Measurements from ENCODE around the gene CAPRIN2.
A peak's percentile ranks its signal among the peaks of the same experiment; 100 is the strongest.

The CAPRIN2 gene

DNA sequence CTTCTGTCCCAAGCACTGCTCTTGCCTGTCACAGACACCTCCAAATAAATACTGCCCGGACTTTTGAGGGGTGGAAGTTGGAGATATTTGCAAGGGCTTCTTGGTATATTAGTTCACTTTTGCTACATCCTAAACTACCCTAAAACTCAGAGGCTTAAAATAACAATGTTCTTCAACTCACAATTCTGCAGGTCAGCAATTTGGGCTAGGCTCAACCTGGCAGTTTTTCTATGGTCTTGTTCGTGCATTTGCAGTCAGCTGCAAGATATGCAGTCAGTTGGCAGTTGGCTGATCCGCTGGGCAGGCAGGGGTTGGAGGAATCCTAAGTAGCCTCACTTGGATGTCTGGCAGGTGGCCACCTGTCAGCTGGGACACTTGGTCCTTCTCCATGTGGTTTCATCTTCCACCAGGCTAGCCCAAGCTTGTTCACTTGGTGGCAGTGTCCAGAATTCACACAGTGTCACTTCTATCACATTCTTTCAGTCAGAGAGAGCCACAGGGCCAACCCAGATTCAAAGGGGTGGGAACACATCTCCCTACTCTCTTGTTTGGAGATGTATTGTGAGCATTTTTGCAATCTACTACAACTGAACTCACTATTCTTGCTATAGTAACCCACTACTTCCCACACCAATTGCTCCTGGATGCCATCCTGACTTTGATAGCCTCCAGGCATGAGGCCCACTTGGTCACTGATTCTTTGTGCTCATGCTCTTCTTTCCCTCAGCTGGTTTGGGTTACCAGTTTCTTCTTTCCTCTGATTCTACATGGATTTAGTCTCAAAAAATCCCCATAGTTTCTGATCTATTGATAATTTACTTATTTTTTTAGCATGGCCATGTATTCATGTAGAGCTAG is 27.8 kb upstream of the CAPRIN2 start:
- peaks cover 17% of the 10 kb centered on the region for H3K27me3 Mint-ChIP-seq

DNA sequence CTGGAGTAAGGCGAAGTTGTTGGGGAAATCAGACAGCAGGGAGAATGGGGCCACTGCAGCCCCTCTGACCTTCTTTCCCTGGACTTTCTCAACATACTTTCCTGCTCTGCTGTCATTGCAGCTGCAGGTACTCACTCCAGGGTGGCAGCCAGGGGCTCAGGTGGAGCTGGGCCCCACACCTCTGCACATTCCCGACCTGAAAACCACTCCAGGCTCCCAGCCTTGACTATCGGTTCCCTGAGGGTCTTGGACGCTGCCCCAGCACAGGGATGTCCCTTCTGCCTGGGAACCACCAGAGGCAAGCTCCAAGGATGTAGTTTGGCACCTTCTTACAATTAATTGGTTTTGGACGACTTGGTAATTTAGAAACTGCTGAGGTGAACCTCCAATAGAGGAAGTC is 24.8 kb upstream of the CAPRIN2 start:
- no peaks in the 10 kb centered on the region for H3K9me3 Mint-ChIP-seq
- H3K27me3 Mint-ChIP-seq: peaks cover 6% of the 10 kb centered on the region
- no peak overlapping the region for H3K4me3 Mint-ChIP-seq

More for the DNA sequence above, 27.8 kb upstream of the CAPRIN2 start:
- no peak overlapping the region for H3K27ac Mint-ChIP-seq
- no peak overlapping the region for H3K4me3 Mint-ChIP-seq
- H3K36me3 Mint-ChIP-seq: no peaks in the 10 kb centered on the region
- H3K9me3 Mint-ChIP-seq: no peaks in the 10 kb centered on the region
- no peaks in the 10 kb centered on the region for H3K4me1 Mint-ChIP-seq

DNA sequence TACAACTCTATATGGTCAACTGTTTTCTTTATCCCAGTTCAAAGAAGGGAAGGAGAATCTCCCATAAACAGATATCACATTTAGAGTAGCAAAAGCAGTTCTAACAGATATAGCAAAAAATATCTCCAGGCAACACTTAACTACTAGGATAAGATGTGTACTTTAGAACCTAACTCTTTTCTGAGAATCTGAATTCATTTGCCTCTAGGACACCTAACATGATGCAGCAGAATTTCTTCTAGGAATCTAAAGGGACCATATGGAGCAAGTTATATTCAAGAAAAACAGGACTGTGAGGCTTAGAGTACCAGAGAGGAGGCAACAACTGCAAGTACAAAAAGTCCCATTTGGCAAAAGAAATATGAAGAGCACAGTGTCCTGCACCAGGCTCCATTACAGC is 24.4 kb upstream of the CAPRIN2 start:
- no peaks in the 10 kb centered on the region for H3K4me1 Mint-ChIP-seq
- H3K4me3 Mint-ChIP-seq: no peak overlapping the region
- no peaks in the 10 kb centered on the region for H3K9me3 Mint-ChIP-seq
- no peak overlapping the region for H3K27ac Mint-ChIP-seq
- peaks cover 2% of the 10 kb centered on the region for H3K27me3 Mint-ChIP-seq
- H3K36me3 Mint-ChIP-seq: peaks cover 1% of the 10 kb centered on the region

More for the DNA sequence above, 24.8 kb upstream of the CAPRIN2 start:
- H3K27ac Mint-ChIP-seq: no peak overlapping the region
- H3K4me1 Mint-ChIP-seq: no peaks in the 10 kb centered on the region
- peaks cover 1% of the 10 kb centered on the region for H3K36me3 Mint-ChIP-seq

DNA sequence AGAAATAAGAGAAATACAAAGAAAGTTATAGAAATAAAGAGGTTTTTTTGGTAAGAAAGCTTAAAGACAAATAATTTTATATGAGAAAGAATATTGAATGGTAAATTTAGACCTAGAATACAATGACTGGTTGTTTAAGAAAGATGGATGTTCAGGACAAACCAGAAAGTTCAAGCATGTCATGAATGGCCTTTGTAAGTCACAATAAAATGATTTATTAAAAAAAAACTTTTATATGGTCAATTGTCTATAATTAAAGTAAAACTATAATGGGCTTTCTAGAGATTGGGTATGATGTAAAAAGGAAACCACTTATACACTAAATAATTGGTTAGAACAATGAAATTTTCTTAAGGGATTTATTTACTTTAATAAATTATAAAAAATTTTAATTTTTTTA is 19.8 kb upstream of the CAPRIN2 start:
- Mint-ChIP-seq H3K27me3 (peaks cover 2% of the 10 kb centered on the region), H3K4me1 (no peaks in the 10 kb centered on the region), H3K27ac (no peak overlapping the region), H3K9me3 (no peaks in the 10 kb centered on the region), H3K4me3 (no peak overlapping the region), H3K36me3 (peaks cover 1% of the 10 kb centered on the region)

DNA sequence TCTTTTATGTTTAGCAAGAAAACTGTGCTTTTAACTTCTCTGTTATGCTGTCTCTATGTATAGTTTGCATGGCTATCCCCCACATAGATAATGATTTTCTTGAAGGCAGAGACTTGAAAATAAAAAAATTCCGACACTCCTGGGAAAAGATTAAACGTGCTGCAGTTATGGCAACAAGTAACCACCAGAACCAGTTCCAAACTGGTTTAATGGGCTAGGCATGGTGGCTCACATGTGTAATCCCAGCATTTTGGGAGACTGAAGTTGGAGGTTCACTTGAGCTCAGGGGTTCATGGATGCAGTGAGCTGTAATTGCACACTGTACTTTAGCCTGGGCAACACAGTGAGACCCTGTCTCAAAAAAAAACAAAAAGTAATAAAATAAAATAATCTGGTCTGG is 15.1 kb upstream of the CAPRIN2 start:
- Mint-ChIP-seq H3K36me3 (no peaks in the 10 kb centered on the region), H3K27me3 (no peaks in the 10 kb centered on the region), H3K4me1 (no peaks in the 10 kb centered on the region), H3K9me3 (no peaks in the 10 kb centered on the region), H3K27ac (no peak overlapping the region), H3K4me3 (no peak overlapping the region)

DNA sequence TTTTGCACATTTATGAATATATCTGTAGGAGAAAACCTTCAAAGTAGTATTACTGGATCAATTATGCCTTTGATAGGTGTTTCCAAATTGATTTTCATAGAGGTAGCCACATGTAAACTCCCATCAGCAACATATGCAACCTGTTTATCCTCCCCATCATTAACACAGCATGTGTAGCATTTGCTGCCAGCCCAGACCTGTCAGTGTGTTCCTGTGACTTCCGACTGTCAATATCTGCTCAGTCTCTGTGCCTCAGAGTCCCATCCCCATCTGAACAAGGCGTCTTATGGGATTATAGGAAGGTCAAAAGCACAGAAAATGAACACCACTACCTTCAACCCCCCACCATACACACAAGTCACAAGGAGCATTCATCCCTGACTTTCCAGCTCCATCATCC is 9.5 kb upstream of the CAPRIN2 start:
- Mint-ChIP-seq H3K27me3 (no peaks in the 10 kb centered on the region), H3K36me3 (peaks cover 2% of the 10 kb centered on the region), H3K4me3 (no peak overlapping the region), H3K27ac (no peak overlapping the region), H3K4me1 (no peaks in the 10 kb centered on the region), H3K9me3 (no peaks in the 10 kb centered on the region)

DNA sequence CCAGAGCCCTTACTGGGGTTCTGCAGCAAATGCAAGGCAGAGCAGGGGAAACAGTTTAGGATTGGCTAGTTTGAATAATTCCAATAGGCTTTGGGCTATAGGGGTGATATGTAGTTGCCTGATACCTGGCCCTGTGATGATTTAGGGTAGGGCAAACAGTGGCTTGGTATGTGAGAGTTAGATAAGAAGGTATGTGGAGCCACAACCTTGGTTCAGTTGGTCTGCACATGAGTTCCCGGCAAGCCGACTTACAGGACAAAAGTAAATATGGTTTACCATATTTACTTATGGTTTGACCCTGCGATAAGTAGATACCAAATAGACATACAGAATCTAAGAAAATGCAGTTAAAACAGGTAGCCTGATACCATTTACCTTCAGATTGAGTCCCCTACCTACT is 8.3 kb upstream of the CAPRIN2 start:
- H3K4me1 Mint-ChIP-seq: no peaks in the 10 kb centered on the region
- no peaks in the 10 kb centered on the region for H3K27me3 Mint-ChIP-seq
- no peak overlapping the region for H3K4me3 Mint-ChIP-seq
- peaks cover 2% of the 10 kb centered on the region for H3K36me3 Mint-ChIP-seq
- no peaks in the 10 kb centered on the region for H3K9me3 Mint-ChIP-seq
- H3K27ac Mint-ChIP-seq: no peak overlapping the region

DNA sequence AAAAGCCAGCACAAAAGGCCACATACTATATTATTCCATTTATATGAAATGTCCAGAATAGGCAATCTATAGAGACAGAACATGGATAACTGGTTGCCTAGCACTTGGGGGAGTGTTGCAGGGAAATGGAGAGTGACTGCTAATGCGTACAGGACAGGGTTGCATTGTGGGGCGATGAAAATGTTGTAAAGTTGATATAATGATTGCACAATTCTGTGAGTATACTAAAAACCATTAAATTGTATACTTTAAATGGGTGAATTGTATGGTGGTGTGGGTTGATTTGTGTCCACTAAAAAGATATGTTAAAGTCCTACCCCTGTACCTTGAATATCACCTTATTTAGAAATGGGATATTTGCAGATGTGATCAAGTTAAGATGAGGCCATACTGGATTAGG is 7.0 kb upstream of the CAPRIN2 start:
- Mint-ChIP-seq H3K27ac (no peak overlapping the region), H3K9me3 (no peaks in the 10 kb centered on the region), H3K4me1 (peaks cover 9% of the 10 kb centered on the region), H3K36me3 (peaks cover 2% of the 10 kb centered on the region), H3K4me3 (no peak overlapping the region), H3K27me3 (no peaks in the 10 kb centered on the region)

DNA sequence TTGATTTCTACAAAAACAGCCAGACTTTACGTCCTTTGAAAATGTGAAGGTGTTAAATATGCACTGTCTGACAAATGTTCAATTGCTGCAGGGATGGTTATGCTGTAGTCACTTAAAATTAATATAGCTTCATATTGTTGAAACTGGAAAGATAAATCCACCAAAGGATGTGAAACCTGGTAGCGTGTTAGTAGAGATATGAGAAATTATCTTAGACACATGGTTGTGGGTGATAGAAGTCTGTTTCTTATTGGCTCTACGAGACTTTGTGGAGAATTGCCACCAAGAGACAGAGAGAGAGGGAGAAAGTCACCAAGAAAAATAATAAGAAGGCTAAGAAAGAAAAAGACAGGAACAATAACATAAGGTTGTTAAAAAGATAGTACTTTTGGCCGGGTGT is 2.6 kb upstream of the CAPRIN2 start:
- Mint-ChIP-seq H3K4me1 (peaks cover 39% of the 10 kb centered on the region), H3K36me3 (peaks cover 2% of the 10 kb centered on the region), H3K9me3 (no peaks in the 10 kb centered on the region), H3K4me3 (no peak overlapping the region), H3K27ac (no peak overlapping the region), H3K27me3 (no peaks in the 10 kb centered on the region)

DNA sequence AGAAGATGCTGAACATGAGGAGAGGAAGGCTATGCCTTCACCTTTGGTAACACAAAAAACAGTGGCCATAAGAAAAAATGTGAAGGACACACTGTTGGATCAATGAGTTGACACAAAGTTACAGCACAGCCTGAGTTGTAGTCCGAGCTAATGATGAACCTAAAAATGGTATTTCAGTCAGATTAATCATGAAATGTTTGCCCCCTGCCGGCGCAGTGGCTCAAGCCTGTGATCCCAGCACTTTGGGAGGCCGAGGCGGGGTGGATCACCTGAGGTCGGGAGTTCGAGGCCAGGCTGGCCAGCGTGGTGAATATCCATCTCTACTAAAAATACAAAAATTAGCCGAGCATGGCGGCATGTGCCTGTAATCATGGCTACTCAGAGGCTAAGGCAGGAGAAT is 1.3 kb upstream of the CAPRIN2 start:
- H3K27ac Mint-ChIP-seq: no peak overlapping the region
- H3K4me1 Mint-ChIP-seq: peaks cover 47% of the 10 kb centered on the region
- H3K4me3 Mint-ChIP-seq: peak overlapping the region; percentile 86
- H3K27me3 Mint-ChIP-seq: no peaks in the 10 kb centered on the region
- H3K36me3 Mint-ChIP-seq: peaks cover 2% of the 10 kb centered on the region
- no peaks in the 10 kb centered on the region for H3K9me3 Mint-ChIP-seq

DNA sequence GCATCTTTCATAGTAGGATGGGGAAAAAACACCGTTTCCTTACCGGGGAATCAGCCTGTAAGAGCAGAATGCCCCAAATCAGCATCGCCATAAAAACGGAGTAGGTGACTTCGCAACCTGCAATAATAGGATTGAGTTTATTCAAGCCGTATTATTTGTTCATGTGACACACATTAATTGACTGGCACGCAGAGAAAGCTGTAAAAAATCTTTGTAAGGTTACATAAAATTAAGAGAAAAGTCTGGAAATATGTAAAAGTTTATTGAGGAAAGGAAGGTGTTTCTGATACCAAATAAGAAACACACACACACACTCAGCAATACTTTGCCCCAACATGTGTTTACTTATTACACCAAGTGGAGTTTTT is 628 bp upstream of the CAPRIN2 start:
- H3K27ac Mint-ChIP-seq: peak overlapping the region; percentile 81
- H3K4me3 Mint-ChIP-seq: peak overlapping the region; percentile 86
- H3K4me1 Mint-ChIP-seq: peaks cover 54% of the 10 kb centered on the region
- H3K9me3 Mint-ChIP-seq: no peaks in the 10 kb centered on the region
- H3K27me3 Mint-ChIP-seq: no peaks in the 10 kb centered on the region
- H3K36me3 Mint-ChIP-seq: peaks cover 3% of the 10 kb centered on the region

DNA sequence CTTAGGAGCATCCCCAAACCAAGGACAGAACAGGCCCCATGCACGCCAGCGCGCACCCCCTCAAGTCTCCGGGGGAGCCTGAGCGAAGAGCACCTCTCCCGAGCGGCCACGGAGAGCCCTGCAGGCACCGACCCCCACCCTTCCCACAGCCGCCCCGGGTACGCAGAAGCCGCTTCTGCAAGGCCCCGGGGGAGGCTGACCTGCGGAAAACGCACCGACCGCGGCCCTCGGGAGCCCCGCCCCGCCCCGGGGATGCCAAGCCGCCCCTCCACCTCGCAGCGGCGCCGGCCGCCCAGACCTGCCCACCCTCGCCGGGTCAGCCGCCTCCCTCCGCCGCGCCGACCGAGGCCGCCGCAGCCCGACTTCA is 385 bp downstream of the CAPRIN2 start:
- H3K27me3 Mint-ChIP-seq: no peaks in the 10 kb centered on the region
- H3K36me3 Mint-ChIP-seq: peaks cover 3% of the 10 kb centered on the region
- H3K9me3 Mint-ChIP-seq: no peaks in the 10 kb centered on the region
- H3K27ac Mint-ChIP-seq: peak overlapping the region; percentile 6
- peak overlapping the region; percentile 86 for H3K4me3 Mint-ChIP-seq
- peaks cover 62% of the 10 kb centered on the region for H3K4me1 Mint-ChIP-seq

DNA sequence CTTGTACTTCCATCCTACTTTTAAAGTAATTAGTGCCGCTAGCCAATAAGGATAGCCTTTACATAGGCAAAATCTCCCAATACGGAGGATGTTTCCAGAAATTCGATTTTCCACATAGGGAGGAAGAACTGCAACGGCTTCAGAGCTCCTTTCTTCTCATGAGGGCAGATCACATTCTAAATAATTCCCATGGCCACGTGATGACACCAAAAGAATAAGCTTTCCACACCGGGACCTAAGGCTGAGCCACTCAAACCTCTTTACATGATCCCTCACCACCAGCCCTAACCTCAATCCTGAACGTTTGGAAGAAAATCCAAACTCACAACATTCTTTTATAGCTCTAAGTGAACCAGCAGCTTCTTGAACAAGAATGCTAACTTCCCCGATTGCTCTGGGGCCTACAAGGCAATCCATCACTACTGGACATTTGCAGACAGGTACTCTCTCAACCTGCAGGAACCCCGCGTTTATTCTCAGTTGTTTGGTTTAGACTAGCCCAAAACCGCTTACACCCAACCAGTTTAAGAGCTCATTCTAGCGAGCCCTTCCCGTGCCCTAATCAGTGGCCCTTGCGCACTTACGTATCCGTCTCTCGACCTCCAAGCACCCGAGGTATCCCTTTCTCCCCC is 884 bp downstream of the CAPRIN2 start:
- H3K9me3 Mint-ChIP-seq: no peaks in the 10 kb centered on the region
- H3K27me3 Mint-ChIP-seq: no peaks in the 10 kb centered on the region
- peak overlapping the region; percentile 6 for H3K27ac Mint-ChIP-seq
- peaks cover 5% of the 10 kb centered on the region for H3K36me3 Mint-ChIP-seq
- peak overlapping the region; percentile 84 for H3K4me3 Mint-ChIP-seq
- H3K4me1 Mint-ChIP-seq: peaks cover 67% of the 10 kb centered on the region

DNA sequence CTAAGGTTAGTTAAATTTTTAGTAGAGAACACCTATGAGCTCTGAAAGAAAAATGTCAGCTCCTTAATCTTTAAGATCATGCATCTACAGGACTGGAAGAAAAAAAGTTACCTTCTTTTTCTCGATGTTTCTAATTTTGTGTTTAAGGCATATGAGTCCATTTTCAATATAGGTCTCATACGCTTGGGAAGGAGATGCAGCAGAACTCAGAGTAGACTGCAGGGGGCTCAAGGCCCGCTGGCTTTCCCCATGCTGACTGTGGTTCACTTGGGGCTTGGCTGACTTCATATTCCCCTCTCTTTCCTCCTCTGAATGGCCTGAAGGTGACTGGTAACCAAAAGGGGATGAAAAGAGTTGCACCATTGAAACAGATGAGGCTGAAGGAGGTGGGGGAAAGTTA is 1.5 kb downstream of the CAPRIN2 start:
- peaks cover 7% of the 10 kb centered on the region for H3K36me3 Mint-ChIP-seq
- H3K9me3 Mint-ChIP-seq: no peaks in the 10 kb centered on the region
- H3K4me3 Mint-ChIP-seq: peak overlapping the region; percentile 84
- no peak overlapping the region for H3K27ac Mint-ChIP-seq
- H3K4me1 Mint-ChIP-seq: peaks cover 70% of the 10 kb centered on the region
- H3K27me3 Mint-ChIP-seq: no peaks in the 10 kb centered on the region

DNA sequence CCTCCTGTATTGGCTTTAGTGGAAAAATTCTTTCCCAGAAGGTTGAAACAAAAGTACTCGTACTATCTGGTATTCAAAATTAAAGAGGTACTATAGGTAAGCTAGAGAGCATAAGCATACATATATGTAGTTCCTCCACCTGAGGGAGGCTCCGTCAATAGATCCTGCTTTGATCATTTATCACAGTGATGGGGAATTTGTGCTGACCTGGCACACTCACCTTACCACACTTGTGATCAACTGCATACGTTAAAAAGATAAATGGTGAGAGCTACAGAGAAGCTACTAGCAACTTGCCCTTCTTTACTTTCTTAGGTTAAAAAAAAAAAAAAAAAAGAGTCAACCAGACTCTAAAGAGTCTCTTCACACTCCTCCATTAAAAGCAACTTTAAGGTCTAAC is 2.5 kb downstream of the CAPRIN2 start:
- Mint-ChIP-seq H3K4me1 (peaks cover 66% of the 10 kb centered on the region), H3K36me3 (peaks cover 13% of the 10 kb centered on the region), H3K27ac (no peak overlapping the region), H3K4me3 (no peak overlapping the region), H3K9me3 (no peaks in the 10 kb centered on the region), H3K27me3 (no peaks in the 10 kb centered on the region)

DNA sequence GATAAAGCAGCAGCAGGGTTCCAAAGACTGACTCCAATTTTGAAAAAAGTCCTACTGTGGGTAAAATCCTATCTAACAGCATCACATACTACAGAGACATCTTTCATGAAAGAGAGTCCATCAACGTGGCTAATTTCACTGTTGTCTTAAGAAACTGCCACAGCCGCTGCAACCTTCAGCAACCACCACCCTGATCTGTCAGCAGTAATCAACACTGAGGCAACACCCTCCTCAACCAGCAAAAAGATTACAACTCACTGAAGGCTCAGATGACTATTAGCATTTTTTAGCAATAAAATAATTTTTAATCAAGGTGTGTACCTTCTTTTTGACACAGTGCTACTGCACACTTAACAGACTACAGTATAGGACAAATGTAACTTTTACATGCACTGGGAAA is 6.6 kb downstream of the CAPRIN2 start:
- H3K27me3 Mint-ChIP-seq: no peaks in the 10 kb centered on the region
- no peaks in the 10 kb centered on the region for H3K9me3 Mint-ChIP-seq
- peaks cover 22% of the 10 kb centered on the region for H3K36me3 Mint-ChIP-seq
- peaks cover 43% of the 10 kb centered on the region for H3K4me1 Mint-ChIP-seq
- H3K27ac Mint-ChIP-seq: no peak overlapping the region
- no peak overlapping the region for H3K4me3 Mint-ChIP-seq
